Upper lobe of left lung (tissue), 6 donors: ENCODE measurements around the gene VSTM2B. TPM values are rescaled to one million over a fixed set of nuclear protein-coding genes. Genes with fewer than 3 reads are reported as not detected.

ENCODE experiments used
- ATAC-seq, 2 donors: fragments of 200-7000 bp; cut with Tn5 transposase; one replicate each; pipeline ENCODE4 v1.9.1; 2022; ENCODE audit warnings: mild to moderate bottlenecking in 2 of 2, moderate library complexity in 2 of 2; ENCODE audit not compliant: low FRiP score in 2 of 2
- DNase-seq, 2 donors: peaks; one replicate each; pipeline ENCODE4 v3.0.0-alpha.2; 2019 to 2020
- H3K27ac ChIP-seq, 4 donors: fragments of 200-600 bp; sonication (generic); one replicate each; pipeline ENCODE4 v1.5.1; 2016 to 2019
- H3K27me3 ChIP-seq, 4 donors: fragments of 200-600 bp; sonication (generic); one replicate each; pipeline ENCODE4 v1.5.1; 2017 to 2019
- H3K36me3 ChIP-seq, 4 donors: fragments of 200-600 bp; sonication (generic); one replicate each; pipeline ENCODE4 v1.5.1; 2016 to 2019
- H3K4me1 ChIP-seq, 4 donors: fragments of 200-600 bp; sonication (generic); one replicate each; pipeline ENCODE4 v1.5.1; 2018 to 2019
- H3K4me3 ChIP-seq, 4 donors: fragments of 200-600 bp; sonication (generic); one replicate each; pipeline ENCODE4 v1.5.1; 2017 to 2019; ENCODE audit warnings: mild to moderate bottlenecking in 2 of 4, moderate library complexity in 1 of 4
- H3K9me3 ChIP-seq, 4 donors: fragments of 200-600 bp; sonication (generic); one replicate each; pipeline ENCODE4 v1.5.1; 2018 to 2019
- EP300 ChIP-seq, 4 donors: sonication (generic); formaldehyde crosslinking; IDR thresholded peaks; one replicate each; pipeline ENCODE4 v1.5.1; 2017; ENCODE audit warnings: antibody characterized with exemption in 4 of 4, control low read depth in 2 of 4
- POLR2A ChIP-seq, 4 donors: fragments of 450-650 bp; IDR thresholded peaks; one replicate each; pipeline ENCODE4 v1.5.1; 2016 to 2017; ENCODE audit warnings: antibody characterized with exemption in 4 of 4, mild to moderate bottlenecking in 2 of 4
- POLR2AphosphoS5 ChIP-seq, 2 donors: sonication (generic); formaldehyde crosslinking; IDR thresholded peaks; one replicate each; pipeline ENCODE4 v1.5.1; 2017; ENCODE audit warnings: antibody characterized with exemption in 2 of 2
- WGBS, 2 donors: methylation state at CpG; one replicate each; pipeline ENCODE4 v1.1.5; 2017 to 2018; 5-methylcytosine and 5-hydroxymethylcytosine counted together
- total RNA-seq, 6 donors: library from RNA; depleted of rRNA in 4 of 6; stranded (reverse); fragments of >200 nt in 4 of 6; gene quantifications; one replicate each; pipeline versions ENCODE4 v1.1.0 to v1.2.1, GENCODE V29; 2016 to 2021
- TF ChIP-seq, protein P1 (sequence below), 6 experiments: fragments of 450-650 bp in 4 of 6; fragments of 200-600 bp in 2 of 6; sonication (generic) in 2 of 6; IDR thresholded peaks; one replicate each; pipeline ENCODE4 v1.5.1; 2016 to 2019; ENCODE audit warnings: antibody characterized with exemption in 6 of 6
- donor health status: DM: no; HTN: no; CAD: no; lungs with moderate emphysema.
- donor health status: DM: no; HTN: yes; CAD: no; lungs with severe emphysema.

VSTM2B gene
- total RNA-seq, 6 donors from 2014 or later, result not detected

DNA sequence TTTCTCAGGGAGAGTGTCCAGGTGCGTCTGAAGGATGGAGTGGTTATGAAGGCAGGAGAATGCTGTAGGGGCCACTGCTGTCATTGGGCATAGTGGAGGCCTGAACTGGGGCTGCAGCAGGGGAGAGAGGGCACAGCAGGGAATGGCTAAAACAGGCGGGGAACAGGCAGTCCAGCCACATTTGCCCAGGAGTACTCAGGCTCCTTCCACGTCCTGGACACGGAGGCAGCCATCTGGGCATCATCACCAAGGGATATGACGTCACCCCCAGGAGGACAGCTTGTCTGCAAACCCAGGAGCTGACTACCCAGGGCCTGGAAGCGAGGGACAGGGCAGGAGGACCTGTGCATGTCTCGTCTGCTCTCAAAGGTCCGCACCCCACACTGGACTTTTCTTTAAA lies 22.2 kb downstream of the VSTM2B start:
- Histone ChIP-seq H3K36me3 (no peaks in the 10 kb centered on the region), H3K4me1 (no peaks in the 10 kb centered on the region), H3K9me3 (peaks cover 0 to 3% (median 0%) of the 10 kb centered on the region in 4 donors), H3K27me3 (no peaks in the 10 kb centered on the region), H3K4me3 (no peak overlapping the region), H3K27ac (no peak overlapping the region)
- DNase-seq, result peak in 1 of 2 donors; percentile 4
- 62 to 72% methylated on average over 8 of the region's 8 CpGs for WGBS, 2 donors
- TF ChIP-seq, protein P1, sequence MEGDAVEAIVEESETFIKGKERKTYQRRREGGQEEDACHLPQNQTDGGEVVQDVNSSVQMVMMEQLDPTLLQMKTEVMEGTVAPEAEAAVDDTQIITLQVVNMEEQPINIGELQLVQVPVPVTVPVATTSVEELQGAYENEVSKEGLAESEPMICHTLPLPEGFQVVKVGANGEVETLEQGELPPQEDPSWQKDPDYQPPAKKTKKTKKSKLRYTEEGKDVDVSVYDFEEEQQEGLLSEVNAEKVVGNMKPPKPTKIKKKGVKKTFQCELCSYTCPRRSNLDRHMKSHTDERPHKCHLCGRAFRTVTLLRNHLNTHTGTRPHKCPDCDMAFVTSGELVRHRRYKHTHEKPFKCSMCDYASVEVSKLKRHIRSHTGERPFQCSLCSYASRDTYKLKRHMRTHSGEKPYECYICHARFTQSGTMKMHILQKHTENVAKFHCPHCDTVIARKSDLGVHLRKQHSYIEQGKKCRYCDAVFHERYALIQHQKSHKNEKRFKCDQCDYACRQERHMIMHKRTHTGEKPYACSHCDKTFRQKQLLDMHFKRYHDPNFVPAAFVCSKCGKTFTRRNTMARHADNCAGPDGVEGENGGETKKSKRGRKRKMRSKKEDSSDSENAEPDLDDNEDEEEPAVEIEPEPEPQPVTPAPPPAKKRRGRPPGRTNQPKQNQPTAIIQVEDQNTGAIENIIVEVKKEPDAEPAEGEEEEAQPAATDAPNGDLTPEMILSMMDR (IDR thresholded peaks at IDR 0.05), result no peak
- TF ChIP-seq POLR2AphosphoS5 (IDR thresholded peaks at IDR 0.05) (no peak), POLR2A (IDR thresholded peaks at IDR 0.05) (no peak), EP300 (IDR thresholded peaks at IDR 0.05) (no peak)
- no peak for ATAC-seq

DNA sequence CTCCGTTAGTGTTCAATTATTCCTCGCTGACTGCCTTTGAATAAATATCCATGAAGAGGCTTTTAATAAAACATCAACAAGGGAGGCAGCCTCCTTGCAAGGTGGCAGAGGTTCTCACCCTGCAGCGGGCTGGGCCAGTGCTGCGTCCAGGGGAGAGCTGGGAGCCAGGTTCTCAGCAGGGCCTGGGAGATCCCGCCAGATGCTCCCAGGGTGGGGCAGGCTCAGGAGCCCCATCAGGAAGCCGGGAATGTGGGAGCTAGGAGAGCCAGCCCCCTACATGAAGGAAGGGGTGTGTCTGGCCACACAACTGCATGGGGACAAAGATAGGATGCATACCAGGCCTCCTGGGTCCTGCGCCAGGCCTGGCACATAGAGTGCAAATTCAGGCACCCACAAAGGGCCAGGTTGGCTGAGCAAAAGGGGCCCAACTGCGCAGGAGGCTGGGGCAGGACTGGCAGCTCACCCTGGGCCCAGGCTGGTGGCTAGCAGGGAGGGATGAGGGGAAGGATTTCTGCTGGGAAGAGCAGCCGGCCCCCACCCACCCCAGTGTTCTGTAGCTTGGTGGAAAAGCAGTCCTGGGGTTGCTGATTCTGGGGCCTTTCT lies 22.8 kb downstream of the VSTM2B start:
- TF ChIP-seq POLR2AphosphoS5 (IDR thresholded peaks at IDR 0.05), result no peak
- TF ChIP-seq, protein P1 (IDR thresholded peaks at IDR 0.05), result no peak
- TF ChIP-seq POLR2A (IDR thresholded peaks at IDR 0.05), result no peak
- TF ChIP-seq EP300 (IDR thresholded peaks at IDR 0.05), result no peak
- Histone ChIP-seq H3K27me3 (no peaks in the 10 kb centered on the region), H3K36me3 (no peaks in the 10 kb centered on the region), H3K9me3 (peaks cover 0 to 5% (median 2%) of the 10 kb centered on the region in 4 donors), H3K4me3 (no peak overlapping the region), H3K4me1 (no peaks in the 10 kb centered on the region), H3K27ac (no peak overlapping the region)
- DNase-seq, result peak in 1 of 2 donors; percentile 6
- no peak for ATAC-seq
- 72 to 73% methylated on average over 7 to 9 of the region's 9 CpGs for WGBS, 2 donors

DNA sequence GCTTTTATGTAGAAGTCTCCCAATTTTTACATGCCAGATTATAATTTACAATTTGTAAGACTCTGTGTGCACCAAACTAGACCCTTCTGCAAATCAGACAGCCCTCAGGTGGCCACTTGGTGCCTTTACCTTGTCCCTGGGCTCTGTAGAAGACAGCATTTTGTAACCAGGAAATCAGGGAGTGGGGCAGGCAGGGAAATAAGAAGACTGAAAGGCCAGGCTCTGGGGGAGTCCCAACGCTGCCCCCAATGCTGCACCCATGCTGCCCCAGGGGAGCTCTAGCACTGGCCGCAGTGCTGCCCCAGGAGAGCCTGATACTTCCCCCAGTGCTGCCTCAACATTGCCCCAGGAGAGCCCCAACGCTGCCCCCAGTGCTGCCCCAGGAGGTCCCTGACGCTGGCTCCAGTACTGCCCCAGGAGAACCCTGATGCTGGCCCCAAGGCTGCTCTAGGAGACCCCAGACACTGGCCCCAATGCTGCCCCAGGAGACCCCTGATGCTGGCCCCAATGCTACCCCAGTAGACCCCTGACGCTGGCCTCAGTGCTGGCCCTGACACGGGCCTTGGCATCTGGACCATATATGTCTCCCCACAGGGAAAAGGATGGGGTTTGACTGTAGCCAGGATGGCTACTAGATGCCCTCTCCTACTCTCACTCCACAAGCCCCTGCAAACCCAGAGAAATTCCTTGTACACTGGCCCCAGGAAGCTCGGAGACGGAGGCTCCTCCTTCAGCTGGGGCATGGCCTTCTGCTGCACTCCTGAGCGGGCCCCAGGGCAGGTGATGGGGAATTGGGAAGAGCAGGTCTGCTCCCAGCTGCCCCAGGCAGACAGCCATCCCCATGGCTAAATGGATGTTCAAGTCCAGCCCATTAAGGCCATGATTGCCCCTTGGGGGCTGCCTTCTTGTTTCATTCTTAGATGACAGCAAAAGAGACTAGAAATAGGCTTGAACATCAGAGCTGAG lies 23.6 kb downstream of the VSTM2B start:
- DNase-seq (peak in 1 of 2 donors; percentile 6), ATAC-seq (no peak)
- TF ChIP-seq POLR2AphosphoS5 (IDR thresholded peaks at IDR 0.05), result no peak
- TF ChIP-seq POLR2A (IDR thresholded peaks at IDR 0.05), result no peak
- TF ChIP-seq, protein P1 (IDR thresholded peaks at IDR 0.05), result no peak
- Histone ChIP-seq H3K4me3 (no peak overlapping the region), H3K9me3 (peaks cover 0 to 9% (median 4%) of the 10 kb centered on the region in 4 donors), H3K36me3 (no peaks in the 10 kb centered on the region), H3K27me3 (no peaks in the 10 kb centered on the region), H3K27ac (no peak overlapping the region), H3K4me1 (no peaks in the 10 kb centered on the region)
- WGBS, 2 donors, result 70 to 78% methylated on average over 2 to 8 of the region's 9 CpGs

DNA sequence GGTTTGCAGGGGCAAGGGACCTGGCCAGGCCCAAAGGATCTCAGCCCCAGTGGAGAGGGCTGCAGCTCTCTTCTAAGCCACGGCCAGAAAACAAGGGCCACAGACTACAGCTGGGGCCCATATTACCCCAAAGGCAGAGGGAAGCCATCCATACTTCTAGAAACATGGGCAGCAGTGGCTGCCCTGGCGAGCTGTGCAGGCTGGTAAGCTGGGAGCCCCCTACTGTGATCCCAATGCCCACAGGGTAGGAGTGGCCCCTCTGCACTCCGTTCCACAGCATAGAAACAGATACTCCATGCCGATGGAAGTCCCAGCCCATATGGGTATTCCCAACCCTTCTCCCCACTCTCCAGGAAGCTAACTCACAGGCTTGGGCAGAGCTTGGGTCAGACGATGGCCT lies 25.1 kb downstream of the VSTM2B start:
- ATAC-seq (no peak), DNase-seq (peak in 1 of 2 donors; percentile 1)
- Histone ChIP-seq H3K4me1 (no peaks in the 10 kb centered on the region), H3K27ac (no peak overlapping the region), H3K36me3 (no peaks in the 10 kb centered on the region), H3K27me3 (no peaks in the 10 kb centered on the region), H3K4me3 (no peak overlapping the region), H3K9me3 (peaks cover 0 to 9% (median 4%) of the 10 kb centered on the region in 4 donors)
- TF ChIP-seq, protein P1 (IDR thresholded peaks at IDR 0.05), result no peak
- TF ChIP-seq EP300 (IDR thresholded peaks at IDR 0.05), result no peak
- no peak for TF ChIP-seq POLR2A (IDR thresholded peaks at IDR 0.05)
- TF ChIP-seq POLR2AphosphoS5 (IDR thresholded peaks at IDR 0.05), result no peak
- 56 to 77% methylated on average over 4 to 5 of the region's 5 CpGs for whole genome bisulfite sequencing, 2 donors
